MM.1S (cell line): ENCODE measurements around the gene MORN5.

Experiments
- DNase-seq: peaks from one replicate; pipeline ENCODE4 v3.0.0-alpha.2; 2015
- H2AFZ ChIP-seq: fragments of 300-600 bp; sonication (generic); 2 replicates; pipeline ENCODE4 v1.6.0; 2016; ENCODE audit warnings: antibody characterized with exemption, low read length
- H3F3A ChIP-seq: fragments of 300-600 bp; sonication (generic); 2 replicates; pipeline ENCODE4 v1.6.1; 2016; ENCODE audit warnings: mild to moderate bottlenecking, antibody characterized with exemption, low read length, moderate library complexity, mixed read lengths; ENCODE audit not compliant: insufficient read depth
- H3K27ac ChIP-seq: fragments of 300-600 bp; sonication (generic); 2 replicates; pipeline ENCODE4 v1.5.1; 2016; ENCODE audit warnings: mild to moderate bottlenecking, low read length
- H3K27me3 ChIP-seq: fragments of 300-600 bp; sonication (generic); replicated peaks from 2 replicates; pipeline ENCODE4 v1.6.0; 2016; ENCODE audit warnings: low read length; ENCODE audit not compliant: insufficient read depth
- H3K36me3 ChIP-seq: fragments of 300-600 bp; sonication (generic); replicated peaks from 2 replicates; pipeline ENCODE4 v1.6.1; 2016; ENCODE audit warnings: mild to moderate bottlenecking, low read length, mixed read lengths; ENCODE audit not compliant: insufficient read depth
- H3K4me1 ChIP-seq: fragments of 300-600 bp; sonication (generic); 2 replicates; pipeline ENCODE4 v1.6.1; 2016; ENCODE audit warnings: low read length, mixed read lengths
- H3K4me2 ChIP-seq: fragments of 300-600 bp; sonication (generic); 2 replicates; pipeline ENCODE4 v1.6.0; 2016; ENCODE audit warnings: low read depth, low read length
- H3K4me3 ChIP-seq: fragments of 300-600 bp; sonication (generic); 2 replicates; pipeline ENCODE4 v1.5.1; 2016; ENCODE audit warnings: low read length, mixed read lengths
- H3K79me2 ChIP-seq: fragments of 300-600 bp; sonication (generic); 2 replicates; pipeline ENCODE4 v1.6.1; 2016; ENCODE audit warnings: mixed run types, low read length, mixed read lengths
- H3K9ac ChIP-seq: fragments of 300-600 bp; sonication (generic); 2 replicates; pipeline ENCODE4 v1.6.1; 2016; ENCODE audit warnings: low read length, mixed read lengths
- H3K9me2 ChIP-seq: fragments of 300-600 bp; sonication (generic); replicated peaks from 2 replicates; pipeline ENCODE4 v1.6.1; 2016; ENCODE audit warnings: mild to moderate bottlenecking, low read length, mixed read lengths; ENCODE audit not compliant: insufficient read depth
- H3K9me3 ChIP-seq: fragments of 300-600 bp; sonication (generic); replicated peaks from 2 replicates; pipeline ENCODE4 v1.6.1; 2016; ENCODE audit warnings: mild to moderate bottlenecking, low read length, mixed read lengths; ENCODE audit not compliant: insufficient read depth
- H4K20me1 ChIP-seq: fragments of 300-600 bp; sonication (generic); 2 replicates; pipeline ENCODE4 v1.6.1; 2016; ENCODE audit warnings: mild to moderate bottlenecking, low read length, moderate library complexity, mixed read lengths; ENCODE audit not compliant: insufficient read depth
- CTCF ChIP-seq: fragments of 300-600 bp; sonication (generic); IDR thresholded peaks from 2 replicates; pipeline ENCODE4 v1.5.1; 2016; ENCODE audit warnings: antibody characterized with exemption, low read length, mixed read lengths
- EZH2 ChIP-seq: fragments of 300-600 bp; sonication (generic); optimal IDR thresholded peaks from 2 replicates; pipeline ENCODE3; 2017; ENCODE audit warnings: low read depth, mild to moderate bottlenecking, antibody characterized with exemption, low read length, mixed read lengths
- EZH2phosphoT487 ChIP-seq: fragments of 300-600 bp; sonication (generic); IDR thresholded peaks from 2 replicates; pipeline ENCODE4 v1.6.1; 2018; ENCODE audit warnings: antibody characterized with exemption, low read length

The MORN5 gene

GRCh38 chr9:122219856-122220672 lies 60.4 kb downstream of the MORN5 start:
- H3K4me1 ChIP-seq = no peaks in the 10 kb centered on the region
- no peak overlapping the region for H3K27ac ChIP-seq
- no peak overlapping the region for H2AFZ ChIP-seq
- H3K4me2 ChIP-seq = no peak overlapping the region
- H3K4me3 ChIP-seq = no peak overlapping the region
- H3K79me2 ChIP-seq = no peaks in the 10 kb centered on the region
- H3K9me3 ChIP-seq = no peaks in the 10 kb centered on the region
- TF ChIP-seq EZH2phosphoT487 = no peak
- TF ChIP-seq EZH2 = no peak
- no peak overlapping the region for H3K9ac ChIP-seq
- H3K27me3 ChIP-seq = peaks cover 35% of the 10 kb centered on the region
- H3K36me3 ChIP-seq = no peaks in the 10 kb centered on the region
- no peaks in the 10 kb centered on the region for H3F3A ChIP-seq
- H3K9me2 ChIP-seq = no peaks in the 10 kb centered on the region
- no peak for DNase-seq
- H4K20me1 ChIP-seq = no peaks in the 10 kb centered on the region

GRCh38 chr9:122220673-122221182 lies 61.0 kb downstream of the MORN5 start:
- Histone ChIP-seq H3K79me2 (no peaks in the 10 kb centered on the region), H3K4me1 (no peaks in the 10 kb centered on the region), H3K4me2 (no peak overlapping the region), H3F3A (no peaks in the 10 kb centered on the region), H3K27me3 (peaks cover 35% of the 10 kb centered on the region), H3K9me2 (no peaks in the 10 kb centered on the region), H4K20me1 (no peaks in the 10 kb centered on the region), H3K27ac (no peak overlapping the region), H3K9ac (no peak overlapping the region), H3K36me3 (no peaks in the 10 kb centered on the region), H2AFZ (no peak overlapping the region), H3K4me3 (no peak overlapping the region), H3K9me3 (no peaks in the 10 kb centered on the region)
- no peak for DNase-seq
- TF ChIP-seq EZH2 (no peak), CTCF (no peak), EZH2phosphoT487 (no peak)

GRCh38 chr9:122221183-122221811 lies 61.6 kb downstream of the MORN5 start:
- Histone ChIP-seq H3K27me3 (peaks cover 35% of the 10 kb centered on the region), H3F3A (no peaks in the 10 kb centered on the region), H3K9me3 (no peaks in the 10 kb centered on the region), H3K36me3 (no peaks in the 10 kb centered on the region), H3K27ac (no peak overlapping the region), H3K4me2 (no peak overlapping the region), H3K9ac (no peak overlapping the region), H3K4me3 (no peak overlapping the region), H3K4me1 (no peaks in the 10 kb centered on the region), H3K79me2 (no peaks in the 10 kb centered on the region), H4K20me1 (no peaks in the 10 kb centered on the region), H2AFZ (no peak overlapping the region), H3K9me2 (no peaks in the 10 kb centered on the region)
- no peak for DNase-seq
- TF ChIP-seq EZH2phosphoT487 = no peak
- no peak for TF ChIP-seq CTCF
- no peak for TF ChIP-seq EZH2

GRCh38 chr9:122222791-122223190 lies 63.1 kb downstream of the MORN5 start:
- no peaks in the 10 kb centered on the region for H4K20me1 ChIP-seq
- TF ChIP-seq EZH2 (no peak), EZH2phosphoT487 (no peak), CTCF (no peak)
- no peak overlapping the region for H3K4me2 ChIP-seq
- no peak overlapping the region for H3K27ac ChIP-seq
- no peak overlapping the region for H3K9ac ChIP-seq
- no peaks in the 10 kb centered on the region for H3K9me3 ChIP-seq
- H3K9me2 ChIP-seq = no peaks in the 10 kb centered on the region
- H2AFZ ChIP-seq = no peak overlapping the region
- no peak overlapping the region for H3K4me3 ChIP-seq
- no peaks in the 10 kb centered on the region for H3K36me3 ChIP-seq
- no peak for DNase-seq
- no peaks in the 10 kb centered on the region for H3K4me1 ChIP-seq
- no peaks in the 10 kb centered on the region for H3K79me2 ChIP-seq
- peaks cover 33% of the 10 kb centered on the region for H3K27me3 ChIP-seq
- no peaks in the 10 kb centered on the region for H3F3A ChIP-seq
